Measurements from ENCODE around the gene PPP1R3F.
A peak's percentile ranks its signal among the peaks of the same experiment; 100 is the strongest.

Gene PPP1R3F, protein sequence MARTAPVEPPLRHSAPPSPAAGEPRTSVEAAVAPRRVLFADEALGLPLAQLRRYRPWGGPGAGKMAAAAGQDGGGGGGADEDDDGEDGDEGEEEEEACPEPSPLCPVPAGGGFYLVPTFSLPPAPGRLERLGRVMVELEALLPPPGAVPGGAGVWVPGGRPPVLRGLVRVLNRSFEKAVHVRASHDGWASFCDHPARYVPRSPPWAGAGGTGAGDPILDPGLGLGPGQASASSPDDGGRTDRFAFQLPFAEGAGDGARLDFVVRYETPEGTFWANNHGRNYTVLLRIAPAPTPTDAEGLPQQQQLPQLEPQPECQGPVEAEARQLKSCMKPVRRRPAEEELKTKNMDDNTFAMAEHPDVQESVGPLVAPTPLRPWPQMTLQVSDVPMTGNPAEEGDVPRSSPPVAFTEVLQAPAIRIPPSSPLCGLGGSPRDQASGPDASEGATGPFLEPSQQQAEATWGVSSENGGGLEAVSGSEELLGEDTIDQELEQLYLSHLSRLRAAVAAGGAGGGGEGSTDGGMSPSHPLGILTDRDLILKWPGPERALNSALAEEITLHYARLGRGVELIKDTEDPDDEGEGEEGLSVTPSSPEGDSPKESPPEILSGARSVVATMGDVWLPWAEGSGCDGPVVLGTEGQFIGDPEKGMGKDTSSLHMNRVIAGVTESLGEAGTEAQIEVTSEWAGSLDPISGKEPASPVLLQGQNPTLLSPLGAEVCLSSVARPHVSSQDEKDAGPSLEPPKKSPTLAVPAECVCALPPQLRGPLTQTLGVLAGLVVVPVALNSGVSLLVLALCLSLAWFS

GRCh38 chrX:49269767-49270248, at the start of gene PPP1R3F:
PPP1R3F (plus strand) TSS chrX:49269793; CDS start chrX:49269870, 77 bp downstream.
- DNase-seq, result peak in 1 of 2 experiments; percentile 31

- DNase-seq, result no peak
These were observed 49.5 kb upstream of the PPP1R3F start for GRCh38 chrX:49220100-49220499.

GRCh38 chrX:49221868-49222267, 47.7 kb upstream of the PPP1R3F start:
- no peak for DNase-seq

GRCh38 chrX:49225858-49226257, 43.7 kb upstream of the PPP1R3F start:
- DNase-seq, result no peak

- DNase-seq, result no peak
These were observed 42.6 kb upstream of the PPP1R3F start for GRCh38 chrX:49226946-49227345.

GRCh38 chrX:49227726-49228125, 41.9 kb upstream of the PPP1R3F start:
- no peak for DNase-seq

- DNase-seq, result no peak
These were observed 41.4 kb upstream of the PPP1R3F start for GRCh38 chrX:49228185-49228584.

- DNase-seq, result peak; percentile 77 to 81
These were observed 38.9 kb upstream of the PPP1R3F start for GRCh38 chrX:49230500-49231232.

DNA sequence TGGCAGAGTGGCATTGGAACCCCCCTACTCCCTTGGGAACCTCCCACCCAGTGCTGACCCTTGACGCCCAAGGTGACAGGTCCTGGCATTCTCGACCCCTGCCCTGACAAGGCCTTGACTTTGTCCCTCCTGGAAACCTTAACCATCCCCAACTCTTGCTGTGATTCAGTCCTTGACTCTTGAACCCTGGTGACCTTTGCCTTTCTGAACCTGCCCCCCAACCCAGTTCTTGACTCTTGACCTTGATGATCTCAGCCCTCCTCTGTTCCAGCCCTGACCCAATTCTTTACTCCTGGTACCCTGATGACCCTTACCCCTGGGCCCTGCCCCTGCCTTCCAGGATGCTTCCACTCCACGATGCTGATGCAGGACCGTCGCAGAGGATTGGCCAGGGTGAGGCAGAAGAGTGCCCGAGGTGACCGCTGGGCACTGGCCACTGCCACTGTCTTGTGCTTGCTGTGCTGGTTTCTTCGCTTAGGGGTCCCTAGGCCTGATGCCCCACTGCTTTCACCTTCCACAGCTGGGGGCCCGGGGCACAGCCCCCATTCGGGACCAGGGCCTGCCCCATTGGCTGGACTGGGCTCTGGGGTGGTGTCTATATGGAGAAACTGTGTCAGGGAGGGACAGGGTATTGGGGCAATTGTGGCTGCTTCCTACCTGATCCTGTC, 38.1 kb upstream of the PPP1R3F start:
- DNase-seq, result no peak

- no peak for DNase-seq
These were observed 37.1 kb upstream of the PPP1R3F start for GRCh38 chrX:49232525-49232924.

DNA sequence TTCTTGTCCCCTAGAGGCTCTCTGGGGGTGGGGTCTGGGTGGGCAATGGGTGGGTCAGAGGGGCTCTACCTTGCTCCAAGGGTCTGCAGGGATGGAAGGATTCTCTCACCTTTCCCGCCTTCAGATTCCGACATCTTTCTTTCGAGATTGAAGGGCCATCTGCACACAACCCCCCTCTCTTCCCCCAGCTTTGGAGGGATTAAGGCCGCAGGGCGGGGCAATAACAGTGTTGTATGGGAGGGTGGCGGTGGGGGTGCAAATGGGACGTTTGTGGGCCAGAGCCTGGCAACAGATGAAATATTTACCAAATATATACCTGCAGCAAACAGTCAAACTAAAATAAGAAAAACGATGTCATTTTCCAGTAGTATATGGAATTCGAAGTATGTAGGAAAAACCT, 36.4 kb upstream of the PPP1R3F start, which contains the start of gene CACNA1F:
CACNA1F (minus strand) TSS at position 165 of the 400 bp plus-strand sequence; CDS start at position 134, 31 bp downstream.
- DNase-seq, result no peak

DNA sequence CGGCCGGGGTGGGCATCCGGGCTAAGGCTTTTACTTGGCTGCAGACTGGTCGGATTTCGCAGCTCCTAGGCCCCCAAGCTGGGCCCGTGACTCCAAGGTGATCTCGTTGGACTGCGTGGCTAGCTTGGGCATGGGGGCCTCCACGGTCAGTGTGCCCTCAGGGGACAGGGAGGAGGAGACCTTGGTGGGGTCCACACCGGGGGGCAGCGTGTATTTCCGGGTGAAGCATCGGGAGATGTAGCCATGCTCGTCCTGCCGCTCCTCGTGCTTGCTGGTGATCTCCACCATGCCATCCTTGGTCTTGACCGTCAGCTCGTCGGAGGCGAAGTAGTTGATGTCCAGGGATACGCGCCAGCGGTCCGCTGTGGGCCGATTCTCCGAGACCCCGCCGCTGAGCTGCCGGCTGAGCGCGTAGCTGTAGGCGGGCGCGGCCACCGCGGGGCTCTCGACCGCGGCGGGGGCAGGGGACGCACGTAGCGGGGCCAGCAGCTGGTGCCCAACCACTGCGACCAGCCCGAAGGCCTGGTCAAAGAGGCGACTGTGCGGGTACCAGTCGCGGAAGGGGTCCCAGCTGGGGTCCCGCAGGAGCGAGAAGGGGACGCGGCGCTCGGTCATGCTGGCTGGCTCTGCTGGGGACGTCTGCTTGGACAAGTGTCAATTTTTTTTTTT, 35.6 kb upstream of the PPP1R3F start:
- no peak for DNase-seq

GRCh38 chrX:49237060-49237459, 32.5 kb upstream of the PPP1R3F start:
- no peak for DNase-seq

GRCh38 chrX:49238735-49239134, 30.9 kb upstream of the PPP1R3F start:
- DNase-seq, result no peak

GRCh38 chrX:49242545-49243066, 27.0 kb upstream of the PPP1R3F start:
- DNase-seq, result no peak

- DNase-seq, result no peak
These were observed 26.4 kb upstream of the PPP1R3F start for GRCh38 chrX:49243166-49243565.

DNA sequence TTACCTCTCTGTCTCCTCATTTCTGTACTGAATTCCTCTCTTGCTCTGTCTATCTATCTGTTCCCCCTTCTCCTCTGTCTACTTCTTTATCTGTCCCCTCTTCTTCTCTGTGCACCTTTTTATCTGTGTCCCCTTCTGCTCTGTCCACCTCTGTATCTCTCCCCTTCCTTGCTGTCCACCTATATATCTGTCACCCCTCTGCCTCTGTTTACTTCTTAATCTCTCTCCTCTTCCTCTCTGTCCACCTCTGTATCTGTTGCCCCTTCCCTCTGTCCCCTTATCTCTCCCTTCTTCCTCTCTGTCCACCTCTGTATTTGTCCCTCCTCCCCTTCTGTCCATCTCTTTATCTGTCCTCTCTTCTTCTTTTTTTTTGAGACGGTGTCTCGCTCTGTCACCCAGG, 25.4 kb upstream of the PPP1R3F start:
- no peak for DNase-seq

DNA sequence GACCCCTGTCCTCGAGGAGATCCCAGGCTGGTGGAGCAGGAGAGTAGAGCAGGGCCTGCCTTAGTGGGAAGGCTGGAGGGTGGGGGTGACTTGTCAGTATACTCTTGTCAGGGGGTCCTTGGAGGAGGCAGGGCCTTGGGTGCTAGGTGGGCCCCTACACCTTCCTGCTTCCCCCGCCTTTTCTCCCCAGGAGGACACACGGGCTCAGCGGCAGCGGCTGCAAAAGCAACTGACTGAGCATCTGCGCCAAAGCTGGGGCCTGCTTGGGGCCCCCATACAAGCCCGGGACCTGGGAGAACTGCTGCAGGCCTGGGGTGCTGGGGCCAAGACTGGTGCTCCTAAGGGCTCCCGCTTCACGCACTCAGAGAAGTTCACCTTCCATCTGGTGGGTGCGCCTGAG, 23.1 kb upstream of the PPP1R3F start:
- no peak for DNase-seq

GRCh38 chrX:49247346-49247745, 22.2 kb upstream of the PPP1R3F start:
- DNase-seq, result no peak

- no peak for DNase-seq
These were observed 21.4 kb upstream of the PPP1R3F start for GRCh38 chrX:49247916-49248811.

DNA sequence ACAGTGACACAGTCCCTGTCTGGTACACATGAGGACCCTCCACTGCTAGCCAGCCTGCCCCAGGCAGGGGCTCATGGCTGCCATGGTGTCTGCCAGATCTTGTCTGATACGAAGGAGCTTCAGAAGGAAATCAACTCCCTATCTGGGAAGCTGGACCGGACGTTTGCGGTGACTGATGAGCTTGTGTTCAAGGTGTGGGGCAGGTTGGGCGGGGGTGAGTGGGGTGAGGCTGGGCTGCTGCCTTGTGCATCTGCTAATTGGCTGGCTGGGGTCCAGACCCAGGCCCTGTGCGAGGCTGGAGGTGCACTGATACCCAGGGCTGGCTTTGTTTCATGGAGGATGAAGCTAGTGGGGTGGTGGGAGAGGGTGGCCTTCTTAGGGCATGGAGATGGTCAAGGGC, 20.5 kb upstream of the PPP1R3F start:
- DNase-seq, result no peak

Measured in activated CD4-positive, alpha-beta T cell treated with anti-CD3 and anti-CD28 coated beads, Interleukin-2, amount 50 U/mL, for 48 hours (primary cell).